Panc1 (cell line): ENCODE results near the gene CXCR1.

ENCODE experiments used
- SIN3A ChIP-seq: IDR thresholded peaks from 2 replicates; pipeline ENCODE4 v1.6.1; 2012; ENCODE audit warnings: low read depth, mild to moderate bottlenecking, low read length, moderate library complexity, borderline replicate concordance; ENCODE audit not compliant: insufficient read depth
- TCF7L2 ChIP-seq: IDR thresholded peaks from 2 replicates; pipeline ENCODE4 v1.6.1; 2011; ENCODE audit warnings: mild to moderate bottlenecking, low read depth, low read length, inconsistent platforms
- TF ChIP-seq, protein P1 (sequence below): fragments of 450-650 bp; IDR thresholded peaks from 2 replicates; pipeline ENCODE4 v1.5.1; 2017; ENCODE audit warnings: mild to moderate bottlenecking
- TF ChIP-seq, protein P2 (sequence below), 2 experiments: IDR thresholded peaks; 2 replicates each; pipeline ENCODE4 v1.6.1; 2011 to 2012; ENCODE audit warnings: low read depth in 2 of 2, control low read depth in 1 of 2, low read length in 1 of 2, mild to moderate bottlenecking in 1 of 2, moderate library complexity in 1 of 2; ENCODE audit not compliant: insufficient read depth in 1 of 2

DNA sequence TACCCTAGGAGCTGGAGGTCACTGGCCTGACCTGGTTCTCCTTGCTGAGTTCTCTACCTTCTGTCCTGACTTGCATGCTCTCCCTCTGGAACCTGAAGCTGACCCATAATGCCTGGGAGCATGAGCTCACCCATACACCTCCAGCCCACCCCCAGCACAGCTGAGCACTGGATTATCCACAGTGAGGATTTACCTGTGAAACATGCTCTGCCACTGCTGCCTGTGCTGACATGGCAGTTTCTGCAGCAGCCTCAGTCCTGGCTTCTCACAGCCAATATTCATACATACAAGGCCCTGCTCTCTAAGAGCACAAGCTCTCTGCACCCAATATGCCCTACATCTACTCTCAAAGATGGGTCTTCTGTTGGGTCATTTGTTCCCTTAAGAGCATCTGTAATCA is 35.9 kb downstream of the CXCR1 start:
- TF ChIP-seq, protein P1, sequence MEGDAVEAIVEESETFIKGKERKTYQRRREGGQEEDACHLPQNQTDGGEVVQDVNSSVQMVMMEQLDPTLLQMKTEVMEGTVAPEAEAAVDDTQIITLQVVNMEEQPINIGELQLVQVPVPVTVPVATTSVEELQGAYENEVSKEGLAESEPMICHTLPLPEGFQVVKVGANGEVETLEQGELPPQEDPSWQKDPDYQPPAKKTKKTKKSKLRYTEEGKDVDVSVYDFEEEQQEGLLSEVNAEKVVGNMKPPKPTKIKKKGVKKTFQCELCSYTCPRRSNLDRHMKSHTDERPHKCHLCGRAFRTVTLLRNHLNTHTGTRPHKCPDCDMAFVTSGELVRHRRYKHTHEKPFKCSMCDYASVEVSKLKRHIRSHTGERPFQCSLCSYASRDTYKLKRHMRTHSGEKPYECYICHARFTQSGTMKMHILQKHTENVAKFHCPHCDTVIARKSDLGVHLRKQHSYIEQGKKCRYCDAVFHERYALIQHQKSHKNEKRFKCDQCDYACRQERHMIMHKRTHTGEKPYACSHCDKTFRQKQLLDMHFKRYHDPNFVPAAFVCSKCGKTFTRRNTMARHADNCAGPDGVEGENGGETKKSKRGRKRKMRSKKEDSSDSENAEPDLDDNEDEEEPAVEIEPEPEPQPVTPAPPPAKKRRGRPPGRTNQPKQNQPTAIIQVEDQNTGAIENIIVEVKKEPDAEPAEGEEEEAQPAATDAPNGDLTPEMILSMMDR = no peak
- TF ChIP-seq, protein P2, sequence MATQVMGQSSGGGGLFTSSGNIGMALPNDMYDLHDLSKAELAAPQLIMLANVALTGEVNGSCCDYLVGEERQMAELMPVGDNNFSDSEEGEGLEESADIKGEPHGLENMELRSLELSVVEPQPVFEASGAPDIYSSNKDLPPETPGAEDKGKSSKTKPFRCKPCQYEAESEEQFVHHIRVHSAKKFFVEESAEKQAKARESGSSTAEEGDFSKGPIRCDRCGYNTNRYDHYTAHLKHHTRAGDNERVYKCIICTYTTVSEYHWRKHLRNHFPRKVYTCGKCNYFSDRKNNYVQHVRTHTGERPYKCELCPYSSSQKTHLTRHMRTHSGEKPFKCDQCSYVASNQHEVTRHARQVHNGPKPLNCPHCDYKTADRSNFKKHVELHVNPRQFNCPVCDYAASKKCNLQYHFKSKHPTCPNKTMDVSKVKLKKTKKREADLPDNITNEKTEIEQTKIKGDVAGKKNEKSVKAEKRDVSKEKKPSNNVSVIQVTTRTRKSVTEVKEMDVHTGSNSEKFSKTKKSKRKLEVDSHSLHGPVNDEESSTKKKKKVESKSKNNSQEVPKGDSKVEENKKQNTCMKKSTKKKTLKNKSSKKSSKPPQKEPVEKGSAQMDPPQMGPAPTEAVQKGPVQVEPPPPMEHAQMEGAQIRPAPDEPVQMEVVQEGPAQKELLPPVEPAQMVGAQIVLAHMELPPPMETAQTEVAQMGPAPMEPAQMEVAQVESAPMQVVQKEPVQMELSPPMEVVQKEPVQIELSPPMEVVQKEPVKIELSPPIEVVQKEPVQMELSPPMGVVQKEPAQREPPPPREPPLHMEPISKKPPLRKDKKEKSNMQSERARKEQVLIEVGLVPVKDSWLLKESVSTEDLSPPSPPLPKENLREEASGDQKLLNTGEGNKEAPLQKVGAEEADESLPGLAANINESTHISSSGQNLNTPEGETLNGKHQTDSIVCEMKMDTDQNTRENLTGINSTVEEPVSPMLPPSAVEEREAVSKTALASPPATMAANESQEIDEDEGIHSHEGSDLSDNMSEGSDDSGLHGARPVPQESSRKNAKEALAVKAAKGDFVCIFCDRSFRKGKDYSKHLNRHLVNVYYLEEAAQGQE (IDR thresholded peaks at IDR 0.05; ENCODE audit: insufficient read depth in 1 of 2, low read depth in 2 of 2, low read length in 1 of 2) = no peak
- TF ChIP-seq SIN3A (no peak), TCF7L2 (no peak)
